ENCODE data around the gene GDPD5.

The GDPD5 gene

DNA sequence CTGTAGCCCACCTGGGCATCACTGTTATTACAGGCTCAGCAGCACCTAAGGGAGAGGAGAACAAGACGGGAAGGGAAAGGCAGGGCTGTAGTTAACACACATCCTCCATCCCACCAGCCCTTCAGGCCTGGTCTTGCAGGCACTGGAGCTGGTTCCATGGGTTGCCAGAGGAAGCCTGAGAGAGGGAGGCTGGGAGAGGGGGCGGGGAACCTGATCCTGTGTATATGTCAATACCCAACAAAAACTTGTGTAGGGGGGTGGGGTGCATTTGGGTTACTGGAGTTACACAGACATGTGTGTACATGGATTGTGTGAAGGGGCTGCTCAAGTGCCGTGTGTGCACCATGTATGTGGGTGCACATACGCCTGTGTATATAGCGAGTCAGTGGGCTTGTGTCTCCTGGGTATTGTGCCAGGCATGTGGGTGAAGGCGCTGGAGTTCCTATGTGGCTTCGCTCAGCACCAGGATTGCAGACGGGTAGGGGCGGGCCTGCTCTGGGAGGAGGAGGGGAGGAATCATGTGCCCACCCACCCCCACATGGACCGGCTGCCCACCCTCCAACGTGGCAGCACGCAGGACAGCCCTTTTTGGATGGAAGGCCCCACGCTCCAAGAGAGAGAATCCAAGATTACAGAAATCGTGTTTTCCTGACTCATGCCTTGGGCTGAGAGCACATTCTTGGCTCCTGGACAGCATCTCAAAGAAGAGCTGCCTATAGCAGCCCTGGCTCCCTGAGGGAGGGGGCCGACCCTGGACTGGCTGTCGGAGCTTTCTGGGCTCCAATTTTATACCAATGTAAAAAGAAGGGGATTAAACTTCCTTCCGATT is 32.1 kb upstream of the GDPD5 start:
- peak; percentile 84 for DNase-seq (ENCODE audit: low read depth)
- TF ChIP-seq, protein P1, sequence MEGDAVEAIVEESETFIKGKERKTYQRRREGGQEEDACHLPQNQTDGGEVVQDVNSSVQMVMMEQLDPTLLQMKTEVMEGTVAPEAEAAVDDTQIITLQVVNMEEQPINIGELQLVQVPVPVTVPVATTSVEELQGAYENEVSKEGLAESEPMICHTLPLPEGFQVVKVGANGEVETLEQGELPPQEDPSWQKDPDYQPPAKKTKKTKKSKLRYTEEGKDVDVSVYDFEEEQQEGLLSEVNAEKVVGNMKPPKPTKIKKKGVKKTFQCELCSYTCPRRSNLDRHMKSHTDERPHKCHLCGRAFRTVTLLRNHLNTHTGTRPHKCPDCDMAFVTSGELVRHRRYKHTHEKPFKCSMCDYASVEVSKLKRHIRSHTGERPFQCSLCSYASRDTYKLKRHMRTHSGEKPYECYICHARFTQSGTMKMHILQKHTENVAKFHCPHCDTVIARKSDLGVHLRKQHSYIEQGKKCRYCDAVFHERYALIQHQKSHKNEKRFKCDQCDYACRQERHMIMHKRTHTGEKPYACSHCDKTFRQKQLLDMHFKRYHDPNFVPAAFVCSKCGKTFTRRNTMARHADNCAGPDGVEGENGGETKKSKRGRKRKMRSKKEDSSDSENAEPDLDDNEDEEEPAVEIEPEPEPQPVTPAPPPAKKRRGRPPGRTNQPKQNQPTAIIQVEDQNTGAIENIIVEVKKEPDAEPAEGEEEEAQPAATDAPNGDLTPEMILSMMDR (IDR thresholded peaks at IDR 0.05; ENCODE audit: control insufficient read depth, insufficient read depth, low read depth, low read length, missing control alignments) = no peak
- H3K4me3 ChIP-seq (ENCODE audit: control insufficient read depth, low read depth, low read length) = no peak overlapping the region

DNA sequence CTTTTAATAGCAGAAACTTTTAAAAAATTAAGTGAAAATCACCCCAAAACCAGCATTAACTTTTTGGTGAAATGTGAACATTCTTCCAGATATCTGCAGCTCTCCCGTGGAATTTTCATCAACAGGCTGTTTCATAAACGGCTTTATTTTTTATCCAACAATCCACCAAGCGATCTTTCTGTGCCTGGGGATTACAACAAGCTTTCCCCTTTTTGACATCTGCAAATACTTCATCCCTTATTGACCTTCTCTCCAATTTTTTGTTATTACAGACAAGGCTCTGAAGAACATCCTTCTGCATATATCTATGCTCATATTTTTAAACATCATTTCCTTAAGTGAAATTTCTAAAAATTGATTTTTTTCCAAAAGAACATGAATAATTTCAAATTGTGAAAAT is 30.5 kb upstream of the GDPD5 start:
- TF ChIP-seq, protein P1 (IDR thresholded peaks at IDR 0.05; ENCODE audit: control insufficient read depth, insufficient read depth, low read depth, low read length, missing control alignments) = no peak
- no peak for DNase-seq (ENCODE audit: low read depth)
- no peak overlapping the region for H3K4me3 ChIP-seq (ENCODE audit: control insufficient read depth, low read depth, low read length)

DNA sequence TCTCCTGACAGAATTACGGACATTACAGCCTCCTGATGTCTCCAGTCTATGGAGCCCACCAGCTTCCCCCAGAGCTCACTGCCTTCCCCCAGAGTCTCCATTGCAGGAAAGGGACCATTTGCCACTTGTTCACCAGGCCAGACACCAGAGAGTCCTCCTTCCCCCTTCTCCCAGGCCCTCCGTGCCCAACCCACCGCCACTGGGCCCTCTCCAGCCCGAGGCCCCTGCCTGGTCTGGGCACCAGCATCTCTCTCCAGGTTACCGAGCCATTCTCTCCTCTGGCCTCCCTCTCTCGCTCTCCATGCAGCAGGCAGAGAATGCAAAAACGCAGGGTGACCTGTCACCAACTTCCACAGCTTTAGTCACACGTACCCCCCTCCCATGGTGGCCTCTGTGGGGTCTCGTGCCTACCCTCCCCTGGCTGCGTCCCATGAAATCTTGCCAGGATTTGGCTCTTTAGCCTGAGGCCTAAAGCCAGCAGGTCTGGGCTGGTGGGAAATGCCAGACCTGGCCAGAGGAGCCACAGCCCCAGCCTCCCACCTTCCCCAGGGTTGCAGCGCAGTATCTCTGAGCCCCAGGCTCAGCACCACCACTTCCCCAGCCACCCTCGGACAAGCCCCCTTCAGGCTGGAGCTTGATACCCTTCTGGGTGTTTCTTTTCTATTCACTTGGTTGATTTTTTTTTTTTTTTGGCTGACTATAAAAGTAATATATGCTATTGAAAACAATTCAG is 29.5 kb upstream of the GDPD5 start:
- no peak overlapping the region for H3K4me3 ChIP-seq (ENCODE audit: control insufficient read depth, low read depth, low read length)
- TF ChIP-seq, protein P1 (IDR thresholded peaks at IDR 0.05; ENCODE audit: control insufficient read depth, insufficient read depth, low read depth, low read length, missing control alignments) = no peak
- no peak for DNase-seq (ENCODE audit: low read depth)

DNA sequence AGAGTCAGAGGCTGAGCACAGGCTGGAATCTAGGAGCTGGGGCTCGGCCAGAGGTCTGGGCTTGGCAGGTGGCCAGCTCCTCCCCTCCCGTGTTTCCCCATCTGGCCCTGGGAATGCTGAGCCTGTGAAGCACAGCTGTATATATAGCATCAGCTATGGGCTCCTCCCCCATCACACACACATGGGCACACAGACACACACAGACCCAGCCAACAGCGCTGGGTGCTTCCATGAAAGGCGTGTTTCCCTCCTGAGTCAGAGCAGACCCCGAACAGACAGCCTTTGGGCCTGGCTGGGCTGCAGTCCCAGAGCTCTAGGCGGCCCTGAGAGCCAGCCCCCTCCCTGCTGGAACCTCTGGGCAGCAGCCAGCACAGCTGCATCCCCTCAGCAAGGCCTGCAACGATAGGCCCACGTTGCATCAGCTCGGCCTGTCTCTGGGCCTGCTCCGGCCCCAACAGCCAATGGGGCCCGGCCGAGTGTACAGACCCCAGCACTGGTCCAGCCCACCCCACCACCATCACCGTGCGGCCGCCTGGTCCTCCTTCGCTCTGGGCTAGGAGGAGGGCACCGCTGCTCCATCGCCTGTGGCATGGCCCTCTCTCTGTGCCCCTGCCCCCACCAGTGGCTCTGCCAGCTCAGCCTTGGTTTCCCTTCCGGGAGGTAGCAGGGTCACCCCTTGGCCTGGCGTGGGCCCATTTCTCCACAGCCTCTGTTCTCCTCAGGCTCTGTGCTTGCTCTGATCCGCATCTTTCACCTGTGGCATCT is 28.7 kb upstream of the GDPD5 start:
- H3K4me3 ChIP-seq (ENCODE audit: control insufficient read depth, low read depth, low read length) = peak overlapping the region; percentile 5
- DNase-seq (ENCODE audit: low read depth) = peak; percentile 99
- TF ChIP-seq, protein P1 (IDR thresholded peaks at IDR 0.05; ENCODE audit: control insufficient read depth, insufficient read depth, low read depth, low read length, missing control alignments) = no peak

DNA sequence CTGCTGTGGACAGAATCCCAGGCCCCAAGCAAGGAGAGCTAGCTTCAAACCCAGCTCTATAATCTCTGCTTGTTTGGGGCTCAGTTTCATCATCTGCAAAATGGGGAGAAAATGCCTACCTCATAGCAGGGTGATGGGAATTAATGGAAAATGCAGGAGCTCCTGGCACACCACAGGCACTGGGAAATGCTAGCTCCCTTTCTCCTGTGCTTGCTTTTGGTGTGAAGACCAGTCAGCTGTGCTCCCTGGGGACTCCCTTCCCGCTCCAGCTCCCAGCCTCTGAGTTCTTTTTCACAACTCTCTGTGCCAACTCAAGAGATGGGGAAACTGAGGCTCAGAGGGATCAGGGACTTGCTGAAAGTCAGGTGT is 28.1 kb upstream of the GDPD5 start:
- TF ChIP-seq, protein P1 (IDR thresholded peaks at IDR 0.05; ENCODE audit: control insufficient read depth, insufficient read depth, low read depth, low read length, missing control alignments) = no peak

DNA sequence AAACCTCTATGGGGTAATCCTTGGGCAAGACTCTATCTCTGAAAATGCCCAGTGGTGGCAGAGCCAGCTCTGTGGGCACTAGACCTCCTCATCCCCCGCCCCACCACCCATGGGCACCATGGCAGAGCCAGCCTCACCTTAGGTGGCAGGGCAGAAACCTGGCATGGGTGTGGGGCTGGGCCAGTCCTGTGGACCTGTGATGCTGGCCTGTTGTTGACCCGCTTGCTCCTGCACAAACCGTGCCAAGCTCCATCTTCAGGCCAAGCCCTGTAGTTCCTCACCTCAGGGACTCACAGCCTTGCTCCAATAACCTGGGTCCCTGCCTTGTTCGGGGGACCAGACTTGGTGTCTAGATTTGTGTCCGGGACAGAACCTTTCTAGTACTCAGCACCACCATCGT is 27.4 kb upstream of the GDPD5 start:
- DNase-seq (ENCODE audit: low read depth) = no peak
- no peak overlapping the region for H3K4me3 ChIP-seq (ENCODE audit: control insufficient read depth, low read depth, low read length)
- TF ChIP-seq, protein P1 (IDR thresholded peaks at IDR 0.05; ENCODE audit: control insufficient read depth, insufficient read depth, low read depth, low read length, missing control alignments) = no peak

More for the DNA sequence above, 28.1 kb upstream of the GDPD5 start:
- DNase-seq (ENCODE audit: low read depth) = no peak
- no peak overlapping the region for H3K4me3 ChIP-seq (ENCODE audit: control insufficient read depth, low read depth, low read length)

Data from AG09309 (cell line).